Hepatocyte (in vitro differentiated cells): Measurements from ENCODE around the gene SLC44A4. TPM values are rescaled to one million over a fixed set of nuclear protein-coding genes. Genes with fewer than 3 reads are reported as not detected.

Experiments used
- DNase-seq: peaks from one replicate; pipeline ENCODE4 v3.0.0-alpha.2; 2016; ENCODE audit warnings: low spot score
- H2AFZ ChIP-seq: fragments of 200-600 bp; sonication (generic); 2 replicates; pipeline ENCODE4 v1.6.0; 2016; ENCODE audit warnings: antibody characterized with exemption, mild to moderate bottlenecking
- H3K27ac ChIP-seq: fragments of 200-600 bp; sonication (generic); 2 replicates; pipeline ENCODE4 v1.5.1; 2016; ENCODE audit warnings: mild to moderate bottlenecking
- H3K27me3 ChIP-seq: fragments of 200-600 bp; sonication (generic); 2 replicates; pipeline ENCODE4 v1.6.1; 2016
- H3K36me3 ChIP-seq: fragments of 200-600 bp; sonication (generic); replicated peaks from 2 replicates; pipeline ENCODE4 v1.5.1; 2016; ENCODE audit warnings: low read depth; ENCODE audit not compliant: insufficient read depth
- H3K4me1 ChIP-seq: fragments of 200-600 bp; sonication (generic); 2 replicates; pipeline ENCODE4 v1.5.1; 2016; ENCODE audit warnings: mild to moderate bottlenecking, moderate library complexity; ENCODE audit not compliant: insufficient read depth
- H3K4me2 ChIP-seq: fragments of 200-600 bp; sonication (generic); 2 replicates; pipeline ENCODE4 v1.6.0; 2016
- H3K4me3 ChIP-seq: fragments of 200-600 bp; sonication (generic); 2 replicates; pipeline ENCODE4 v1.5.1; 2016; ENCODE audit warnings: mild to moderate bottlenecking
- H3K79me2 ChIP-seq: fragments of 200-600 bp; sonication (generic); 2 replicates; pipeline ENCODE4 v1.6.0; 2017; ENCODE audit warnings: mild to moderate bottlenecking
- H3K9me2 ChIP-seq: fragments of 200-600 bp; sonication (generic); replicated peaks from 2 replicates; pipeline ENCODE4 v1.6.0; 2017; ENCODE audit warnings: mild to moderate bottlenecking; ENCODE audit not compliant: insufficient read depth
- H3K9me3 ChIP-seq: fragments of 200-600 bp; sonication (generic); 2 replicates; pipeline ENCODE4 v1.5.1; 2016; ENCODE audit warnings: low read depth, mild to moderate bottlenecking
- H4K20me1 ChIP-seq: fragments of 200-600 bp; sonication (generic); 2 replicates; pipeline ENCODE4 v1.6.0; 2016; ENCODE audit warnings: mild to moderate bottlenecking; ENCODE audit not compliant: insufficient read depth, poor library complexity, severe bottlenecking
- EZH2 ChIP-seq: fragments of 200-600 bp; sonication (generic); IDR thresholded peaks from 2 replicates; pipeline ENCODE4 v1.6.1; 2016; ENCODE audit warnings: antibody characterized with exemption, mild to moderate bottlenecking, borderline replicate concordance
- EZH2phosphoT487 ChIP-seq: fragments of 200-600 bp; sonication (generic); IDR thresholded peaks from one replicate; pipeline ENCODE4 v1.6.1; 2018; ENCODE audit warnings: antibody characterized with exemption, mild to moderate bottlenecking, low read depth, moderate library complexity; ENCODE audit not compliant: unreplicated experiment, severe bottlenecking
- WGBS: methylation state at CpG from one replicate; pipeline ENCODE4 v1.1.6; 2016; ENCODE audit warnings: low lambda C conversion rate; ENCODE audit errors: missing lambda C conversion rate; 5-methylcytosine and 5-hydroxymethylcytosine counted together
- polyA plus RNA-seq: library from polyadenylated mRNA; unstranded; fragments of >200 nt; fragmentation: Nextera tagmentation; extraction: Ambion mirVana; gene quantifications from 2 replicates; pipeline ENCODE4 v1.2.1, GENCODE V29; 2016
- small RNA-seq: library from RNA; depleted of rRNA; stranded (forward); fragments of <200 nt; gene quantifications from one replicate; pipeline ENCODE3, GENCODE V24; 2014
- total RNA-seq: library from RNA; depleted of rRNA; stranded (reverse); fragments of >200 nt; gene quantifications from 2 replicates; pipeline ENCODE4 v1.2.3, GENCODE V29; 2014
- TF ChIP-seq, protein P1 (sequence below): fragments of 200-600 bp; sonication (generic); IDR thresholded peaks from 2 replicates; pipeline ENCODE4 v1.5.1; 2016; ENCODE audit warnings: antibody characterized with exemption, mild to moderate bottlenecking; ENCODE audit not compliant: poor library complexity

SLC44A4 gene
- total and polyA plus RNA-seq, 2 experiments from 2014 or later: 76.2 to 90.8 TPM

DNA sequence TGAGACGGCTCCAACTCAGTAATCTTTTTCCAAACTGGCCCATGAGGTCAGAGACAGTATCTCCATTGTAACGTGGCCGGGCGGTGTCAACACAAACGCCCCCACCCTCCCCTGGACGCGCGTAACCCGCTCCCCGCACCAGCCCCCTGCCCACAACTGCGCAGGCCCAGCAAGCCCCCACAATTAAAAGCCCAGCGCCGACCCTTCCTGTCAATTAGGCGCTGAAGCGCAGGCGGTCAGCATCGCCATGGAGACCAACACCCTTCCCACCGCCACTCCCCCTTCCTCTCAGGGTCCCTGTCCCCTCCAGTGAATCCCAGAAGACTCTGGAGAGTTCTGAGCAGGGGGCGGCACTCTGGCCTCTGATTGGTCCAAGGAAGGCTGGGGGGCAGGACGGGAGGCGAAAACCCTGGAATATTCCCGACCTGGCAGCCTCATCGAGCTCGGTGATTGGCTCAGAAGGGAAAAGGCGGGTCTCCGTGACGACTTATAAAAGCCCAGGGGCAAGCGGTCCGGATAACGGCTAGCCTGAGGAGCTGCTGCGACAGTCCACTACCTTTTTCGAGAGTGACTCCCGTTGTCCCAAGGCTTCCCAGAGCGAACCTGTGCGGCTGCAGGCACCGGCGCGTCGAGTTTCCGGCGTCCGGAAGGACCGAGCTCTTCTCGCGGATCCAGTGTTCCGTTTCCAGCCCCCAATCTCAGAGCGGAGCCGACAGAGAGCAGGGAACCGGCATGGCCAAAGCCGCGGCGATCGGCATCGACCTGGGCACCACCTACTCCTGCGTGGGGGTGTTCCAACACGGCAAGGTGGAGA lies 63.6 kb downstream of the SLC44A4 start, which contains the start of the genes HSPA1A and HSPA1L:
TSS of gene HSPA1A (plus strand) at position 519 of the 814 bp plus-strand sequence. CDS start at position 733, 214 bp downstream.
TSS of gene HSPA1L (minus strand) at position 259 of the 814 bp plus-strand sequence. CDS start 3,311 bp downstream, outside the sequence.
- no peaks in the 10 kb centered on the region for H3K9me2 ChIP-seq
- H3K4me1 ChIP-seq: peaks cover 27% of the 10 kb centered on the region
- H3K9me3 ChIP-seq: no peaks in the 10 kb centered on the region
- H2AFZ ChIP-seq: peak within 1 kb of the TSS; percentile 85
- WGBS: 5% methylated on average over 48 of the region's 56 CpGs
- DNase-seq: peak; percentile 94
- TF ChIP-seq, protein P1, sequence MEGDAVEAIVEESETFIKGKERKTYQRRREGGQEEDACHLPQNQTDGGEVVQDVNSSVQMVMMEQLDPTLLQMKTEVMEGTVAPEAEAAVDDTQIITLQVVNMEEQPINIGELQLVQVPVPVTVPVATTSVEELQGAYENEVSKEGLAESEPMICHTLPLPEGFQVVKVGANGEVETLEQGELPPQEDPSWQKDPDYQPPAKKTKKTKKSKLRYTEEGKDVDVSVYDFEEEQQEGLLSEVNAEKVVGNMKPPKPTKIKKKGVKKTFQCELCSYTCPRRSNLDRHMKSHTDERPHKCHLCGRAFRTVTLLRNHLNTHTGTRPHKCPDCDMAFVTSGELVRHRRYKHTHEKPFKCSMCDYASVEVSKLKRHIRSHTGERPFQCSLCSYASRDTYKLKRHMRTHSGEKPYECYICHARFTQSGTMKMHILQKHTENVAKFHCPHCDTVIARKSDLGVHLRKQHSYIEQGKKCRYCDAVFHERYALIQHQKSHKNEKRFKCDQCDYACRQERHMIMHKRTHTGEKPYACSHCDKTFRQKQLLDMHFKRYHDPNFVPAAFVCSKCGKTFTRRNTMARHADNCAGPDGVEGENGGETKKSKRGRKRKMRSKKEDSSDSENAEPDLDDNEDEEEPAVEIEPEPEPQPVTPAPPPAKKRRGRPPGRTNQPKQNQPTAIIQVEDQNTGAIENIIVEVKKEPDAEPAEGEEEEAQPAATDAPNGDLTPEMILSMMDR: no peak
- TF ChIP-seq EZH2phosphoT487: no peak
- TF ChIP-seq EZH2: no peak
- no peaks in the 10 kb centered on the region for H4K20me1 ChIP-seq
- no peaks in the 10 kb centered on the region for H3K27me3 ChIP-seq
- peak within 1 kb of the TSS; percentile 97 for H3K27ac ChIP-seq
- no peaks in the 10 kb centered on the region for H3K36me3 ChIP-seq
- H3K79me2 ChIP-seq: peaks cover 14% of the 10 kb centered on the region
- peak within 1 kb of the TSS; percentile 47 for H3K4me3 ChIP-seq
- H3K4me2 ChIP-seq: peak within 1 kb of the TSS; percentile 85

DNA sequence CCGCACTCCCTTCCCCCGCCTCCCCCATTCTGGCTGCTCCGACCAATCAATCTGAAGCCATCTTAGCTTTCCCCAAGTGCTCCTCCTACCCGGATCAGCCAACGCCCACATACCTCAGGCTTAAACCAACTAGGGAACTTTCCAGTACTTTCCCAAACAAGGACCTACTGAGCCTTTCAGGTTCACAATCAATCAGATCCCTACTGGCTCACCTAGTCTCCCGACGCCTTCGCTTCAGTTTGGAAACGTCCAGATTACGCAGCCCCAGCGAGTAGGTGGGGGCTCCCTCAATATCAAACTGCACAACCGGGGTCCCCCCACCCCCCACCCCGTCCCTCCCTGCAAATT lies 64.1 kb downstream of the SLC44A4 start:
- 3% methylated on average over 12 of the region's 13 CpGs for WGBS
- Histone ChIP-seq H3K9me3 (no peaks in the 10 kb centered on the region), H3K79me2 (peaks cover 14% of the 10 kb centered on the region), H3K4me3 (peak overlapping the region; percentile 28), H3K4me1 (peaks cover 22% of the 10 kb centered on the region), H3K36me3 (no peaks in the 10 kb centered on the region), H3K4me2 (peak overlapping the region; percentile 85), H3K27me3 (no peaks in the 10 kb centered on the region), H3K27ac (peak overlapping the region; percentile 97), H3K9me2 (no peaks in the 10 kb centered on the region), H4K20me1 (no peaks in the 10 kb centered on the region), H2AFZ (peak overlapping the region; percentile 10)
- TF ChIP-seq, protein P1: no peak
- TF ChIP-seq EZH2phosphoT487: no peak
- no peak for TF ChIP-seq EZH2
- DNase-seq: peak; percentile 96

DNA sequence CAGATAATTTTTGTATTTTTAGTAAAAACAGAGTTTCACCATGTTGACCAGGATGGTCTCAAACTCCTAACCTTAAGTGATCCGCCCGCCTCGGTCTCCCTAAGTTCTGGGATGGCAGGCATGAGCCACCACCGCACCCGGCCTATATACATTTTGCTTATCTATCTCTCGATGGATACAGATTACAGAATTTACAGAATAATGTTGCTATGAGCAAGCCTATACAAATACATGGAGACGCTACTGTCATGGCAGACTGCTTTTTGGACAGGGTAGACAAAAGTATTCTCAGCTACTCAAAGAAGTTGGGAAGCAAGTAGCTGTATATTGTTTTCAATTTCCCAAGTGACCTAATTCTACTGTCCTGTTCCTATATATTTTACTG lies 65.3 kb downstream of the SLC44A4 start:
- Histone ChIP-seq H4K20me1 (no peaks in the 10 kb centered on the region), H3K27ac (peak overlapping the region; percentile 97), H3K9me2 (no peaks in the 10 kb centered on the region), H2AFZ (peak overlapping the region; percentile 85), H3K4me1 (peaks cover 18% of the 10 kb centered on the region), H3K4me2 (peak overlapping the region; percentile 85), H3K79me2 (peaks cover 11% of the 10 kb centered on the region), H3K27me3 (no peaks in the 10 kb centered on the region), H3K36me3 (no peaks in the 10 kb centered on the region), H3K9me3 (no peaks in the 10 kb centered on the region), H3K4me3 (no peak overlapping the region)
- DNase-seq: no peak
- TF ChIP-seq EZH2phosphoT487 (no peak), EZH2 (no peak)
- TF ChIP-seq, protein P1: no peak
- 98% methylated on average over 7 of the region's 7 CpGs for WGBS

Small RNA genes within 50 kb of the gene (small RNA-seq; reads per million reads assigned to genes)
- gene SNORD48: 891 reads per million, percentile 99 among the genes with 10 or more reads in this experiment
- gene SNORD52: not detected

Other genes with a start within 250 kb of the SLC44A4 start
Only the 30 nearest of the 35 such genes appear.
- gene GPANK1, start 214.0 kb downstream of the SLC44A4 start, total RNA-seq: 11.5 and 18.1 TPM in 2 replicates
- 18.5 and 23.8 TPM in 2 replicates for gene GPANK1, start 214.0 kb downstream of the SLC44A4 start, polyA plus RNA-seq
- gene CSNK2B, start 212.9 kb downstream of the SLC44A4 start, total RNA-seq: 155 and 185 TPM in 2 replicates
- gene CSNK2B, start 212.9 kb downstream of the SLC44A4 start, polyA plus RNA-seq: 181 and 202 TPM in 2 replicates
- gene LY6G5B, start 209.0 kb downstream of the SLC44A4 start, total RNA-seq: 2.2 and 5.3 TPM in 2 replicates
- gene LY6G5B, start 209.0 kb downstream of the SLC44A4 start, polyA plus RNA-seq: 14.9 and 18.9 TPM in 2 replicates
- 0.32 TPM in 1 of 2 replicates, not detected in the other for gene LY6G5C, start 197.9 kb downstream of the SLC44A4 start, total RNA-seq
- gene LY6G5C, start 197.9 kb downstream of the SLC44A4 start, polyA plus RNA-seq: 0.63 and 5.0 TPM in 2 replicates
- gene ABHD16A, start 175.7 kb downstream of the SLC44A4 start, total RNA-seq: 63.2 and 66.8 TPM in 2 replicates
- gene ABHD16A, start 175.7 kb downstream of the SLC44A4 start, polyA plus RNA-seq: 81.3 and 94.7 TPM in 2 replicates
- gene LY6G6F, start 172.1 kb downstream of the SLC44A4 start, total RNA-seq: not detected in 2 replicates
- not detected in 2 replicates for gene LY6G6F, start 172.1 kb downstream of the SLC44A4 start, polyA plus RNA-seq
- gene LY6G6D, start 163.6 kb downstream of the SLC44A4 start, total RNA-seq: 1.3 TPM in 1 of 2 replicates, not detected in the other
- gene LY6G6D, start 163.6 kb downstream of the SLC44A4 start, polyA plus RNA-seq: 1.2 and 3.0 TPM in 2 replicates
- not detected in 2 replicates for gene LY6G6C, start 157.3 kb downstream of the SLC44A4 start, total RNA-seq
- gene LY6G6C, start 157.3 kb downstream of the SLC44A4 start, polyA plus RNA-seq: 0.30 and 0.39 TPM in 2 replicates
- gene MPIG6B, start 155.6 kb downstream of the SLC44A4 start, total RNA-seq: not detected in 2 replicates
- gene MPIG6B, start 155.6 kb downstream of the SLC44A4 start, polyA plus RNA-seq: 0.33 TPM in 1 of 2 replicates, not detected in the other
- 93.8 and 108 TPM in 2 replicates for gene DDAH2, start 149.7 kb downstream of the SLC44A4 start, total RNA-seq
- gene DDAH2, start 149.7 kb downstream of the SLC44A4 start, polyA plus RNA-seq: 137 and 157 TPM in 2 replicates
- gene CLIC1, start 142.5 kb downstream of the SLC44A4 start, total RNA-seq: 454 and 463 TPM in 2 replicates
- 555 and 599 TPM in 2 replicates for gene CLIC1, start 142.5 kb downstream of the SLC44A4 start, polyA plus RNA-seq
- 6.4 and 7.9 TPM in 2 replicates for gene MSH5, start 139.0 kb downstream of the SLC44A4 start, total RNA-seq
- gene MSH5, start 139.0 kb downstream of the SLC44A4 start, polyA plus RNA-seq: 4.9 and 8.5 TPM in 2 replicates
- gene SAPCD1, start 116.3 kb downstream of the SLC44A4 start, total RNA-seq: 1.4 and 4.1 TPM in 2 replicates
- gene SAPCD1, start 116.3 kb downstream of the SLC44A4 start, polyA plus RNA-seq: 1.8 and 2.0 TPM in 2 replicates
- 1.5 and 3.4 TPM in 2 replicates for gene VWA7, start 101.7 kb downstream of the SLC44A4 start, total RNA-seq
- gene VWA7, start 101.7 kb downstream of the SLC44A4 start, polyA plus RNA-seq: 2.8 and 5.2 TPM in 2 replicates
- gene VARS1, start 83.2 kb downstream of the SLC44A4 start, total RNA-seq: 23.3 and 36.6 TPM in 2 replicates
- 51.0 and 59.6 TPM in 2 replicates for gene VARS1, start 83.2 kb downstream of the SLC44A4 start, polyA plus RNA-seq
- gene LSM2, start 72.0 kb downstream of the SLC44A4 start, total RNA-seq: 42.9 and 51.9 TPM in 2 replicates
- gene LSM2, start 72.0 kb downstream of the SLC44A4 start, polyA plus RNA-seq: 48.7 and 57.9 TPM in 2 replicates
- gene HSPA1L, start 63.7 kb downstream of the SLC44A4 start, total RNA-seq: 1.4 and 2.2 TPM in 2 replicates
- gene HSPA1L, start 63.7 kb downstream of the SLC44A4 start, polyA plus RNA-seq: 1.0 and 2.7 TPM in 2 replicates
- gene HSPA1A, start 63.5 kb downstream of the SLC44A4 start, total RNA-seq: 83.3 and 84.3 TPM in 2 replicates
- gene HSPA1A, start 63.5 kb downstream of the SLC44A4 start, polyA plus RNA-seq: 50.0 and 82.2 TPM in 2 replicates
- gene HSPA1B, start 51.3 kb downstream of the SLC44A4 start, total RNA-seq: 172 and 177 TPM in 2 replicates
- gene HSPA1B, start 51.3 kb downstream of the SLC44A4 start, polyA plus RNA-seq: 82.1 and 111 TPM in 2 replicates
- gene NEU1, start 16.2 kb downstream of the SLC44A4 start, total RNA-seq: 402 and 407 TPM in 2 replicates
- 331 and 388 TPM in 2 replicates for gene NEU1, start 16.2 kb downstream of the SLC44A4 start, polyA plus RNA-seq
- gene EHMT2, start 18.7 kb upstream of the SLC44A4 start, total RNA-seq: 34.1 and 41.9 TPM in 2 replicates
- 40.0 and 44.6 TPM in 2 replicates for gene EHMT2, start 18.7 kb upstream of the SLC44A4 start, polyA plus RNA-seq
- 4.4 and 4.9 TPM in 2 replicates for gene ZBTB12, start 23.1 kb upstream of the SLC44A4 start, total RNA-seq
- gene ZBTB12, start 23.1 kb upstream of the SLC44A4 start, polyA plus RNA-seq: 0.07 TPM in 1 of 2 replicates, not detected in the other
- 46.3 and 48.3 TPM in 2 replicates for gene C2, start 48.7 kb upstream of the SLC44A4 start, total RNA-seq
- 41.1 and 46.4 TPM in 2 replicates for gene C2, start 48.7 kb upstream of the SLC44A4 start, polyA plus RNA-seq
- gene CFB, start 67.1 kb upstream of the SLC44A4 start, total RNA-seq: 190 and 199 TPM in 2 replicates
- gene CFB, start 67.1 kb upstream of the SLC44A4 start, polyA plus RNA-seq: 287 and 349 TPM in 2 replicates
- 70.1 and 78.2 TPM in 2 replicates for gene NELFE, start 80.0 kb upstream of the SLC44A4 start, total RNA-seq
- 78.7 and 86.9 TPM in 2 replicates for gene NELFE, start 80.0 kb upstream of the SLC44A4 start, polyA plus RNA-seq
- 34.2 and 53.2 TPM in 2 replicates for gene SKIC2, start 80.2 kb upstream of the SLC44A4 start, total RNA-seq
- 61.7 and 64.3 TPM in 2 replicates for gene SKIC2, start 80.2 kb upstream of the SLC44A4 start, polyA plus RNA-seq
- gene DXO, start 93.1 kb upstream of the SLC44A4 start, total RNA-seq: 16.1 and 22.2 TPM in 2 replicates
- 39.3 and 43.8 TPM in 2 replicates for gene DXO, start 93.1 kb upstream of the SLC44A4 start, polyA plus RNA-seq
- 49.1 and 66.8 TPM in 2 replicates for gene C4A, start 103.1 kb upstream of the SLC44A4 start, total RNA-seq
- gene C4A, start 103.1 kb upstream of the SLC44A4 start, polyA plus RNA-seq: 69.9 and 74.4 TPM in 2 replicates
- gene C4B, start 135.8 kb upstream of the SLC44A4 start, total RNA-seq: 57.5 and 68.9 TPM in 2 replicates
- 78.0 and 80.0 TPM in 2 replicates for gene C4B, start 135.8 kb upstream of the SLC44A4 start, polyA plus RNA-seq
- gene CYP21A2, start 159.4 kb upstream of the SLC44A4 start, total RNA-seq: 0.12 and 1.4 TPM in 2 replicates
- 1.7 and 2.4 TPM in 2 replicates for gene CYP21A2, start 159.4 kb upstream of the SLC44A4 start, polyA plus RNA-seq